OCI-LY3 (cell line): ENCODE data around the gene ZNF311.

Experiments used
- EZH2phosphoT487 ChIP-seq: fragments of 200-600 bp; shearing (Covaris generic); IDR thresholded peaks from 2 replicates; pipeline ENCODE4 v1.6.1; 2018; ENCODE audit warnings: antibody characterized with exemption, mixed run types, low read depth
- TF ChIP-seq, protein P1 (sequence below): fragments of 200-600, 300-600 bp; sonication (generic); IDR thresholded peaks from 2 replicates; pipeline ENCODE4 v1.5.1; 2014; ENCODE audit warnings: antibody characterized with exemption, low read length, low read depth

DNA sequence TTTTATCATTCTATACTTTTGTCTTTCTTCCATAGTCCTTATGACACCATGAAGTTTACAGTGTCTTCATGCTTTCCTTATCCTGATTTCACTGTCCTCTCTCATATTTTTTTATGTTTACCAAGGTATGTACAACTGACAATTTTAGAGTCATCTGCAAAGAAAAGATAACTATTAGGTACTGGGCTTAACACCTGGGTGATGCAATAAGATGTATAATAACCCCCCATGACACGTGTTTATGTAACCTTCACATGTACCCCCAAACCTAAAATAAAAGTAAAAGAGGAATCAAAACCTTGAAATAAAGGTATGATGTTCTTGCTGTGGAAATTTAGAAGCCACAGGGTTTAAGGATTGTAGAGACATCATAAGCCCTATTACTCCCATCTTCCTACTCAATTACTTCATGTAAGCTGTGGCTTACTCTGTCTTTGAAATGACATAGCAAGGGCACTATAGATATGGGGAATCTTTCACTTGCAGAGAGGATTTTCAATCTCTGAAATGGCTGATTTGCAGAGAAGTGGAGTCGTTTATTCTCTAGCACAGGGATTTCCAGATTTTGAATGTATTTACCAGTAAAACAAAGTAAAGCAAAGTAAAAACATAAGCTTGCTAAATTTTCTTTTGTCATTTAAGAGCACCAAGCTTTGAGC, 20.9 kb upstream of the ZNF311 start:
- TF ChIP-seq, protein P1, sequence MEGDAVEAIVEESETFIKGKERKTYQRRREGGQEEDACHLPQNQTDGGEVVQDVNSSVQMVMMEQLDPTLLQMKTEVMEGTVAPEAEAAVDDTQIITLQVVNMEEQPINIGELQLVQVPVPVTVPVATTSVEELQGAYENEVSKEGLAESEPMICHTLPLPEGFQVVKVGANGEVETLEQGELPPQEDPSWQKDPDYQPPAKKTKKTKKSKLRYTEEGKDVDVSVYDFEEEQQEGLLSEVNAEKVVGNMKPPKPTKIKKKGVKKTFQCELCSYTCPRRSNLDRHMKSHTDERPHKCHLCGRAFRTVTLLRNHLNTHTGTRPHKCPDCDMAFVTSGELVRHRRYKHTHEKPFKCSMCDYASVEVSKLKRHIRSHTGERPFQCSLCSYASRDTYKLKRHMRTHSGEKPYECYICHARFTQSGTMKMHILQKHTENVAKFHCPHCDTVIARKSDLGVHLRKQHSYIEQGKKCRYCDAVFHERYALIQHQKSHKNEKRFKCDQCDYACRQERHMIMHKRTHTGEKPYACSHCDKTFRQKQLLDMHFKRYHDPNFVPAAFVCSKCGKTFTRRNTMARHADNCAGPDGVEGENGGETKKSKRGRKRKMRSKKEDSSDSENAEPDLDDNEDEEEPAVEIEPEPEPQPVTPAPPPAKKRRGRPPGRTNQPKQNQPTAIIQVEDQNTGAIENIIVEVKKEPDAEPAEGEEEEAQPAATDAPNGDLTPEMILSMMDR: no peak
- TF ChIP-seq EZH2phosphoT487: no peak
